ENCODE measurements around the gene BMPR1B.

Gene BMPR1B

GRCh38 chr4:94960708-94961107 is 203.0 kb downstream of the BMPR1B start:
- no peak for TF ChIP-seq CTCF (IDR thresholded peaks at IDR 0.05)
- no peak overlapping the region for H3K27ac Mint-ChIP-seq
- DNase-seq: no peak
- peaks cover 16% of the 10 kb centered on the region for H3K36me3 Mint-ChIP-seq (ENCODE audit: low read depth)
- H3K4me1 Mint-ChIP-seq: peaks cover 21% of the 10 kb centered on the region
- H3K9me3 Mint-ChIP-seq: peaks cover 24% of the 10 kb centered on the region
- H3K27me3 Mint-ChIP-seq (ENCODE audit: low read depth, poor library complexity): no peaks in the 10 kb centered on the region
- no peak overlapping the region for H3K4me3 Mint-ChIP-seq

DNA sequence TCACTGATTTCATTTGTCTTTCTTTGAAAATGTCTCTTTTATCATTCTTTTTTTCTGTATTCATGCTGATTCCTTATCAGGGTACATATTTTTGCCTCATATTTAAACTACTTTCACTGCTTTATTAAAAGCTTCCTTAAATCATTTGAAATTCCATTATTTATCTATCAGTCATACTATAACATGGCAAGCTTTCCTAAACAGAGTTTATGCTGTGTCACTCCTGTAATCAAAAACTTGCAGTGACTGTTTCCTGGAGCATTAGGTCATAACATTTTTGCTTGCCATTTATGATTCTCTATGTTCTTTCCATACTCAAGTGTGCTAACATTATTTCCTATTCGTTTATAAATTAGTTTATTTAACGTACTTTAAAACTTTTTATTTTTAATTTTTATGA is 203.7 kb downstream of the BMPR1B start:
- Mint-ChIP-seq H3K4me1 (peaks cover 21% of the 10 kb centered on the region), H3K36me3 (ENCODE audit: low read depth) (peaks cover 16% of the 10 kb centered on the region), H3K4me3 (no peak overlapping the region), H3K9me3 (peaks cover 24% of the 10 kb centered on the region), H3K27ac (no peak overlapping the region), H3K27me3 (ENCODE audit: low read depth, poor library complexity) (no peaks in the 10 kb centered on the region)
- TF ChIP-seq CTCF (IDR thresholded peaks at IDR 0.05): no peak
- no peak for DNase-seq

- peaks cover 10% of the 10 kb centered on the region for H3K4me1 Mint-ChIP-seq
- H3K27ac Mint-ChIP-seq: no peak overlapping the region
- peaks cover 24% of the 10 kb centered on the region for H3K9me3 Mint-ChIP-seq
- H3K27me3 Mint-ChIP-seq (ENCODE audit: low read depth, poor library complexity): no peaks in the 10 kb centered on the region
- H3K36me3 Mint-ChIP-seq (ENCODE audit: low read depth): peaks cover 16% of the 10 kb centered on the region
- H3K4me3 Mint-ChIP-seq: no peak overlapping the region
- no peak for DNase-seq
- TF ChIP-seq CTCF (IDR thresholded peaks at IDR 0.05): no peak
These were observed 204.7 kb downstream of the BMPR1B start for GRCh38 chr4:94962484-94962883.

DNA sequence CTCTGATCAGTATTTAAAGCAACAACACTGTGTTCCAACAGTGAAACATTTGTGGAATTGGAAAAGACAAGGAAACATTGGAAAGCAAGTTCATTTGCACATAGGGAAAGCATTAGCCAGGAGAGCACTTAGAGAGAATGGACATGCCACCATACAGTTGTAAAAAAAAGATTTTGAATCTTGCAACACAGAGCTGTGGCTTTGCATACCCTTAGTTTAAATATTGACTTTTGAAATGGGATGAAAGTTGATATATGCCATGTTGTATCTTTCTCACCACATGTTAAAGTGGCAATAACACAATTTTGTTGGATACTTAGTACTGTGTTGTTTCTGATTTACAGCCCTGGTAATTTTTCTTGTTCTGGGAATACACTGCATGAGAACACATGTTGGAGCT is 208.1 kb downstream of the BMPR1B start:
- Mint-ChIP-seq H3K4me3 (no peak overlapping the region), H3K36me3 (ENCODE audit: low read depth) (peaks cover 16% of the 10 kb centered on the region), H3K4me1 (peaks cover 4% of the 10 kb centered on the region), H3K27me3 (ENCODE audit: low read depth, poor library complexity) (peaks cover 3% of the 10 kb centered on the region), H3K9me3 (peaks cover 24% of the 10 kb centered on the region), H3K27ac (no peak overlapping the region)
- no peak for TF ChIP-seq CTCF (IDR thresholded peaks at IDR 0.05)
- no peak for DNase-seq

DNA sequence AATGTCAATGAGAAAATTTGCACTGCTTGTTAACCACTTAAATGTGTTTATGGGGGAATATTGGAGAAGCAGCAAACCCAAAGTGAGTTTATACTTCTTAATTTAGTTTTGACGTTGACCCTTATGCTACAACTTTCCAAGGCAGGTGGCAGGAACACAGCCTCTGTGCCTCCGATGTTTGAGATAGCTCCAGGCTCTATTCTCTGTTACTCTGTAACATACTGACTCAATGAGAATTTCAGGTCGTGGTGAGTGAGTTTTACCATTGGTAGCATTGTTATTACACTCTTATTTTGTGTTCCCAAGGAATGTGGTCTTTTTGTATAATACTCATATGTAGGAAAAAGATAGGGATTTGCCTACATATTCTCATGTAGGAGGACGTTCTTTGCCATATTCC is 210.7 kb downstream of the BMPR1B start:
- Mint-ChIP-seq H3K9me3 (peaks cover 9% of the 10 kb centered on the region), H3K27ac (no peak overlapping the region), H3K4me3 (no peak overlapping the region), H3K36me3 (ENCODE audit: low read depth) (peaks cover 2% of the 10 kb centered on the region), H3K4me1 (peaks cover 10% of the 10 kb centered on the region), H3K27me3 (ENCODE audit: low read depth, poor library complexity) (peaks cover 3% of the 10 kb centered on the region)
- TF ChIP-seq CTCF (IDR thresholded peaks at IDR 0.05): no peak
- DNase-seq: no peak

- H3K4me1 Mint-ChIP-seq: peaks cover 23% of the 10 kb centered on the region
- H3K4me3 Mint-ChIP-seq: no peak overlapping the region
- no peaks in the 10 kb centered on the region for H3K36me3 Mint-ChIP-seq (ENCODE audit: low read depth)
- TF ChIP-seq CTCF (IDR thresholded peaks at IDR 0.05): no peak
- no peaks in the 10 kb centered on the region for H3K9me3 Mint-ChIP-seq
- peaks cover 3% of the 10 kb centered on the region for H3K27me3 Mint-ChIP-seq (ENCODE audit: low read depth, poor library complexity)
- H3K27ac Mint-ChIP-seq: no peak overlapping the region
- DNase-seq: no peak
These were observed 212.9 kb downstream of the BMPR1B start for GRCh38 chr4:94970650-94971049.

All from nephron progenitor cell (in vitro differentiated cells).